GM19025 (cell line): ENCODE results near the gene TUBA1A.
"Not testable (repeated sequence)": the region's sequence is repeated elsewhere in the genome, so short reads cannot be mapped to it uniquely, and the experiment has no call there.

Experiments
- ATAC-seq: cut with Tn5 transposase; IDR thresholded peaks from one replicate; pipeline ENCODE4 v1.9.1; 2021; ENCODE audit warnings: mild to moderate bottlenecking, low read depth, moderate library complexity; ENCODE audit not compliant: unreplicated experiment

The TUBA1A gene

DNA sequence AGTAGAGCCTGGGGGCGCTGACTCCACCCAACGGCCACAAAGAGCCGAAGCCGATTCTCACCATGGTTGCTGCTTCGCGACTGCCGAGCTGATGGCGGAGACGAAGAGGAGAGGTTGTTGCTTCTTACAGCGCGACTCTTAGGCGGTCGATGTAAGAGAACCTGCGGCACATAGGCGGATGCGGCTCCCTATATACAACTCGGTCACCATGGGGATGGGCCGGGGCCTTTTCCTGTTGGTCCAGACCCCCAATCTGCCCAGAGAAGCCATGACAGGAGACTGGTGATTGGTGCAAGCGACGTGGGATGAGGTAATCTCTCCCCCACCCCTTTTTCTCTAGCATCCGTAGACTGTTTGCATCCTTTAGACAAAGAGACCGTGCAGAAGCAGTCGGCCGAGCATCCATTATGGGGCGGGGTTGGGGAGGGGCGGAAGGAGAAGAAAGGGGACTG, at the start of gene TUBA1A:
TSS of gene TUBA1A (minus strand) at position 165 of the 452 bp plus-strand sequence. CDS start at position 64, 101 bp downstream.
- ATAC-seq = peak; percentile 84

- ATAC-seq = no peak
These were observed 47.5 kb upstream of the TUBA1A start for GRCh38 chr12:49236423-49236822.

GRCh38 chr12:49233842-49234526, 45.1 kb upstream of the TUBA1A start:
- no peak for ATAC-seq

DNA sequence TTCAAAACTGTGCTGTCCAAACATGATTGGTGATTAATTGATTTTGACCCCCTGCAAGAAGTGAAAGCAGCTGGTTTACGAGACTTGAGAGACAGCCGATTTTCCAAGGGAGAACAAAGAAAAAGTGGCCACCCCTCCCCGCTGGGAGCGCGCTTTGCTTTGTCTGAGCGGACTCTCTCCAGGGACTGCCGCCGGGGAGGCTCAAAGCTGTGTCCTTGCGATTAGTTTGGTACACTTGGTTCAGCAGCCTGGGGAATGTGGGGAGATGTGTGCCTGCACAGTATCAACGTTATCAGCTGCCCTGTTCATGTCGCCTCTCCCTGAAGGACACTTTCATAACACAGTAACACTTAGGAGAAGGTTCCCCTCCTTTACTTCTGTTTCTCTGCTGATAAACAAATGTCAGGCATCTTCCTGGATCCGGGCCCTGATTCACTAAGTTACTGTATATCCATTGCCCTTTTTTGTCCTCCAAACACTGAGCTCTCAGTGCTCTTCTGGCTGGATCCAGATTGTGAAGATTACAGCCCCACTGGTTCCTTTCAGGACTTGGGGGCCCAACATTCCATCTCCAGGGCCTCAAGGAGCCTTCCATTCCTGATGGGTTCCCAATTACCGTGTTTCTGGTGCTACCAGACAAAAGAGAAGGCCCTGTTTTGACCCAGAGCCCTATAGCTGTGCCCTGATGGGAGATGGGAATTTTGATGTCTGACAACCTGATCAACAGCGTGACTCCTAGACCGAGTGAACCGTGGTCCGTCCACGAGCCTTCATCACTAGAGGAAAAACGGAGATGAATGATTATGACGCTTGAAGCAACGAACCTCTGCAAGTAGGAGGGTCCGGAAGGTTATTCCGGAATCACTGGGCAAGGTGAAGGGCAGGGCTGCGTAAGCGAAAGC, 44.3 kb upstream of the TUBA1A start:
- no peak for ATAC-seq

- ATAC-seq = no peak
These were observed 43.2 kb upstream of the TUBA1A start for GRCh38 chr12:49231878-49232655.

- no peak for ATAC-seq
These were observed 41.9 kb upstream of the TUBA1A start for GRCh38 chr12:49230805-49231194.

DNA sequence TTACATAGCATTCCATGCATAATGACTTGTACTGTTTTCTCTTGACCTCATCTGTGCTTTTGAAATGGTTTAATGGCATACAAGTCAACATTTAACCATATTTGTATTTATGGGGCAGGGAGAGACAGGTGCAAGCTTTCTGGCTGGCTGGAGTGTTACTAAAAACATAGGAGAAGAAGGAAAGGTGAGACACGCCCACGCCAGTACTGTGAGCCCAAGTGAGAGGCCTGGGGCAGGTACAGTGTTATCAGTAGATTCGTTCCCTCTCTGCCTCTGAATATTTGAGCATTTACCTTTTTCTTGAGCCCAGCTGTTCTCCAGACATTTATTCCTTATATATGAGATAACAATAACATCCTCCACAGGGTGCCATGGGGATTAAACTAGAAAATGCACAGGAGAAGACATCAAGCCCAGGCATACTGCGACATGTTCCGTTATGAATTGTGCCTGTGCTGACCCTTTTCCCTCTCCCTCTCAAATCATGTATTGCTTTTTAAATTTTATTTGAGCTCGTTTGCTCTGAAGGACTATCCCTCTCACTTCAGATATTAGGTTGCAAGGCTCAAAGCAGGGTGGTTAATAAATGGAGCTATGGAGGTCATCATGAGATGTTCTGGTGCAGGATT, 41.4 kb upstream of the TUBA1A start:
- ATAC-seq = no peak

GRCh38 chr12:49228653-49229052, 39.8 kb upstream of the TUBA1A start:
- no peak for ATAC-seq

GRCh38 chr12:49227713-49228112, 38.8 kb upstream of the TUBA1A start:
- ATAC-seq = no peak

DNA sequence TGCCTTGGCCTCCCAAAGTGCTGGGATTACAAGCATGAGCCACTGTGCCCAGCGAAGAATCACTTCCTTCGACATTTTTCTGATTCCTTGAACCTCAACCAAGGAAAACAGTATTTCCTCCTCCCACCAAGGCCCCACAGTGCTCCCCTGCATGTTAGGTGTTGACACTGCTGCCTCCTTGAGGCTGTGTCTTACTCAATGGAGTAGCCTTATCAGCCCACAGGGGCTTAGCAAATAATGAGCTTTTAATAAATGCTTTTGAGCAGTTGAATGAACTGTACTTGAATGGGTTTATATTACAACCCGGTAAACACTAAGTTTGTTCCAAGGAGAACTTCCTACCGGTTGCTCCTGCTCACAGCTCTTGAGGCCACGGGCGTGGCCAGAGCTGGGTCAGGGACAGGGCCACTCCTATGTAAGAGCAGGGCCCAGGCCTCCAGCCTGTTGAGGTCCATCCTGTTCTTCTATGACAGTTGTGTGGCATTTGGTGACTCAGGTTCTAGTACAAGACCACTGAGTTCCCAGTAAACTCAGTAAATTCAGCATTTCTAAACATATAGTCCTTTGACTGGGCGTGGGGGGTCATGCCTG, 36.8 kb upstream of the TUBA1A start:
- no peak for ATAC-seq

DNA sequence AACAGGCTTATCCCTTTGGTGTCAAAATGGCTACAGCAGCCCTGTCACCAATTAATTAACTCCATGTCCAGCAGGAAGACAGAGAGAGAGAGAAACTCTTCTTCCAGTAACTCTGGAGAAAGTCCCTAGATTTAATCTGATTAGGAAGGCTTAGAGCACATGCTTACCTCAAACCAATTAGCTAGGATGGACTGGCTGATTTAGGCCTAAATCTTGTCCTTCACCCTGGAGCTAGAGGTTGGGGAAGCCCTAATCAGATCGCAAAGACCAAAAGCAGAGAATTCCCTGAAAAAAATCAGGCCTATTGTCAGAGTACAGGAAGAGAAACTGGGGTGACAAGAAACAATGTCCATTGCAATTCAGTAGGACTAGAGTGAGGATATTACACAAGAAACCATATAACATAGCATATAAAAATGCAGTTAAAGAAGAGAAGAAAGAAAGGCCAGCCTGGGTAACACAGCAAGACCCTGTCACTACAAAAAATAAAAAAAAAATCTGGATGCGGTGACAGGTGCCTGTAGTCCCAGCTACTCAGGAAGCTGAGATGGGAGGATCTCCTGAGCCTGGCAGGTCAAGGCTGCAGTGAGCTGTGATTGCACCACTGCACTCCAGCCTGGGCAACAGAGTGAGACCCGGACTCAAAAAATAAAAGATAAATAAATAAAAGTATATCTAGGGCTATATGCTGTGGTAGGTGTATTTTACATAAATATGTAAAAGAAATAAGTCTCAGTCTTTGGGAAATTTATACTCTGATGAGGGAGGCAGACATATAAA, 34.9 kb upstream of the TUBA1A start:
- no peak for ATAC-seq

DNA sequence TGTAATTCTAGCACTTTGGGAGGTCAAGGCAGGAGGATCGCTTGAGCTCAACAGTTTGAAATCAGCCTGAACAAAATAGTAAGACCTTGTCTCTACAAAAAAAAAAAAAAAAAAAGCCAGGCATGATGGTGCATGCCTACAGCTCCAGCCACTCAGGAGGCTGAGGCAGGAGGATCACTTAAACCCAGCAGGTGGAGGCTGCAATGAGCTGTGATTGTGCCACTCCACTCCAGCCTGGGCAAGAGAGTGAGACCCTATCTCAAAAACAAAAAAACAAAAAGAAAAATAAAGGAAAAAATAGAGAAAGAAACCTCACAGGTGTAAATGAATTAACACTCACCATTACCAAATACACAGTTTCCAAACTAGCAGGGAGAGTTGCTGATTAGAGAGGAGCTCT, 34.2 kb upstream of the TUBA1A start:
- ATAC-seq = no peak

GRCh38 chr12:49220972-49221371, 32.1 kb upstream of the TUBA1A start:
- no peak for ATAC-seq

GRCh38 chr12:49219417-49220026, 30.6 kb upstream of the TUBA1A start:
- no peak for ATAC-seq

GRCh38 chr12:49212572-49212971, 23.7 kb upstream of the TUBA1A start:
- no peak for ATAC-seq

- not testable (repeated sequence) for ATAC-seq
These were observed 21.8 kb upstream of the TUBA1A start for GRCh38 chr12:49210703-49211102.

GRCh38 chr12:49208676-49209075, 19.8 kb upstream of the TUBA1A start:
- no peak for ATAC-seq

- no peak for ATAC-seq
These were observed 19.3 kb upstream of the TUBA1A start for GRCh38 chr12:49208146-49208545.

DNA sequence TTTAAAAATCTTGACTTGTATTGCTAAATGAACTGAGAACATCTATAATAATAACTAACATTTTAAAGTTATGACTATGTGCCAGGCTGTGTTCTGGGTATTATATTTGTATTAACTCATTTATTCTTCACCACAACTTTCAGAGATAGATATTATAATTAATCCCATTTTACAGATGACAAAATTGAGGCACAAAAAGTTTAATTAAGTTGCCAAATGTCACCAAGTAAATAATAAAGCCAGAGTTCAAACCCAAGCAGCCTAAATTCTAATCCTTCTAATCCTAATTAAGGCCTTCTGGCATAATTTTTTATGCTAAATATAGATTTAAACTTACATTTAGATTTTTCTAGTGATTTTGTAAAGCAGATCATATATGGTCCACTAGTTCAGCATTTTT, 17.5 kb upstream of the TUBA1A start:
- ATAC-seq = no peak
